ENCODE measurements around the gene STK32B.

DNA sequence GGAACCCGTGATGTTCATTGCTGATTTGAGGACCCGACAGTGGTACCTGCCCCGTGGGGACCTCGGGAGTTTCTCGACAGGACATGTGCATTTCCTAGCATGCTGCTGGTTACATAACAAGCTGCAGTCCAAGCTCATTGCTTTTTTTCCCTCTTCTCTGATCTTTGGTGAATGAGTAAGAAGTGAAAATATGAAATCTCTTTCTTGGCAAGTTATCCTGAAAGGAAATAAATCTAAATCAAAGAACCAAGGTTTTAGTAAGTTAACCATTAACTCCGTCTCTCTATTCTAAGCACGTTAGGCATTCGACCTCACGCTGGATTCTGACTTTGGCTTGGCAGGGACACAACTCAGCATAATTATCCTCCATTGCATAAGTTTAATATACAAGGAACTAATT lies 86.6 kb downstream of the STK32B start:
- no peak for TF ChIP-seq EZH2phosphoT487 (IDR thresholded peaks at IDR 0.05; ENCODE audit: unreplicated experiment)
- TF ChIP-seq, protein P1, sequence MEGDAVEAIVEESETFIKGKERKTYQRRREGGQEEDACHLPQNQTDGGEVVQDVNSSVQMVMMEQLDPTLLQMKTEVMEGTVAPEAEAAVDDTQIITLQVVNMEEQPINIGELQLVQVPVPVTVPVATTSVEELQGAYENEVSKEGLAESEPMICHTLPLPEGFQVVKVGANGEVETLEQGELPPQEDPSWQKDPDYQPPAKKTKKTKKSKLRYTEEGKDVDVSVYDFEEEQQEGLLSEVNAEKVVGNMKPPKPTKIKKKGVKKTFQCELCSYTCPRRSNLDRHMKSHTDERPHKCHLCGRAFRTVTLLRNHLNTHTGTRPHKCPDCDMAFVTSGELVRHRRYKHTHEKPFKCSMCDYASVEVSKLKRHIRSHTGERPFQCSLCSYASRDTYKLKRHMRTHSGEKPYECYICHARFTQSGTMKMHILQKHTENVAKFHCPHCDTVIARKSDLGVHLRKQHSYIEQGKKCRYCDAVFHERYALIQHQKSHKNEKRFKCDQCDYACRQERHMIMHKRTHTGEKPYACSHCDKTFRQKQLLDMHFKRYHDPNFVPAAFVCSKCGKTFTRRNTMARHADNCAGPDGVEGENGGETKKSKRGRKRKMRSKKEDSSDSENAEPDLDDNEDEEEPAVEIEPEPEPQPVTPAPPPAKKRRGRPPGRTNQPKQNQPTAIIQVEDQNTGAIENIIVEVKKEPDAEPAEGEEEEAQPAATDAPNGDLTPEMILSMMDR (conservative IDR thresholded peaks at IDR 0.05; ENCODE audit: low read depth in 2 of 2) = no peak
- no peak for TF ChIP-seq JUNB (IDR thresholded peaks at IDR 0.05; ENCODE audit: unreplicated experiment)
- TF ChIP-seq POLR2AphosphoS5 (IDR thresholded peaks at IDR 0.05; ENCODE audit: low read depth) = no peak
- no peak for TF ChIP-seq CREB1 (CRISPR knock-in tag; IDR thresholded peaks at IDR 0.05; ENCODE audit: low read depth)
- TF ChIP-seq, protein P2, sequence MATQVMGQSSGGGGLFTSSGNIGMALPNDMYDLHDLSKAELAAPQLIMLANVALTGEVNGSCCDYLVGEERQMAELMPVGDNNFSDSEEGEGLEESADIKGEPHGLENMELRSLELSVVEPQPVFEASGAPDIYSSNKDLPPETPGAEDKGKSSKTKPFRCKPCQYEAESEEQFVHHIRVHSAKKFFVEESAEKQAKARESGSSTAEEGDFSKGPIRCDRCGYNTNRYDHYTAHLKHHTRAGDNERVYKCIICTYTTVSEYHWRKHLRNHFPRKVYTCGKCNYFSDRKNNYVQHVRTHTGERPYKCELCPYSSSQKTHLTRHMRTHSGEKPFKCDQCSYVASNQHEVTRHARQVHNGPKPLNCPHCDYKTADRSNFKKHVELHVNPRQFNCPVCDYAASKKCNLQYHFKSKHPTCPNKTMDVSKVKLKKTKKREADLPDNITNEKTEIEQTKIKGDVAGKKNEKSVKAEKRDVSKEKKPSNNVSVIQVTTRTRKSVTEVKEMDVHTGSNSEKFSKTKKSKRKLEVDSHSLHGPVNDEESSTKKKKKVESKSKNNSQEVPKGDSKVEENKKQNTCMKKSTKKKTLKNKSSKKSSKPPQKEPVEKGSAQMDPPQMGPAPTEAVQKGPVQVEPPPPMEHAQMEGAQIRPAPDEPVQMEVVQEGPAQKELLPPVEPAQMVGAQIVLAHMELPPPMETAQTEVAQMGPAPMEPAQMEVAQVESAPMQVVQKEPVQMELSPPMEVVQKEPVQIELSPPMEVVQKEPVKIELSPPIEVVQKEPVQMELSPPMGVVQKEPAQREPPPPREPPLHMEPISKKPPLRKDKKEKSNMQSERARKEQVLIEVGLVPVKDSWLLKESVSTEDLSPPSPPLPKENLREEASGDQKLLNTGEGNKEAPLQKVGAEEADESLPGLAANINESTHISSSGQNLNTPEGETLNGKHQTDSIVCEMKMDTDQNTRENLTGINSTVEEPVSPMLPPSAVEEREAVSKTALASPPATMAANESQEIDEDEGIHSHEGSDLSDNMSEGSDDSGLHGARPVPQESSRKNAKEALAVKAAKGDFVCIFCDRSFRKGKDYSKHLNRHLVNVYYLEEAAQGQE (IDR thresholded peaks at IDR 0.05; ENCODE audit: unreplicated experiment) = no peak
- no peak for TF ChIP-seq EZH2 (IDR thresholded peaks at IDR 0.05; ENCODE audit: low read depth, unreplicated experiment)
- TF ChIP-seq ZNF114 (CRISPR knock-in tag; IDR thresholded peaks at IDR 0.05) = no peak
- TF ChIP-seq, protein P3, sequence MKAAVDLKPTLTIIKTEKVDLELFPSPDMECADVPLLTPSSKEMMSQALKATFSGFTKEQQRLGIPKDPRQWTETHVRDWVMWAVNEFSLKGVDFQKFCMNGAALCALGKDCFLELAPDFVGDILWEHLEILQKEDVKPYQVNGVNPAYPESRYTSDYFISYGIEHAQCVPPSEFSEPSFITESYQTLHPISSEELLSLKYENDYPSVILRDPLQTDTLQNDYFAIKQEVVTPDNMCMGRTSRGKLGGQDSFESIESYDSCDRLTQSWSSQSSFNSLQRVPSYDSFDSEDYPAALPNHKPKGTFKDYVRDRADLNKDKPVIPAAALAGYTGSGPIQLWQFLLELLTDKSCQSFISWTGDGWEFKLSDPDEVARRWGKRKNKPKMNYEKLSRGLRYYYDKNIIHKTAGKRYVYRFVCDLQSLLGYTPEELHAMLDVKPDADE (IDR thresholded peaks at IDR 0.05) = no peak
- no peak for TF ChIP-seq STAT1 (IDR thresholded peaks at IDR 0.05; ENCODE audit: unreplicated experiment)
- TF ChIP-seq NANOG (IDR thresholded peaks at IDR 0.05; ENCODE audit: borderline replicate concordance) = no peak
- TF ChIP-seq ZNF331 (CRISPR knock-in tag; IDR thresholded peaks at IDR 0.05; ENCODE audit: low read depth) = no peak
